ENCODE measurements around the gene IL20. TPM values are rescaled to one million over a fixed set of nuclear protein-coding genes. Genes with fewer than 3 reads are reported as not detected.

IL20 gene
- total and polyA plus RNA-seq, 8 donors: not detected

- H3K9me3 ChIP-seq: no peaks in the 10 kb centered on the region
- H3K4me1 ChIP-seq: peaks cover 4 to 43% of the 10 kb centered on the region in 2 donors
- intact Hi-C loops (cut with DNase I): loop anchor here in 1 of 2 donors (5.0 kb wide), 1 partner anchor 95 kb away; no protein-coding TSS in a partner anchor
- no peaks in the 10 kb centered on the region for H3K36me3 ChIP-seq
- H3K4me3 ChIP-seq: no peak overlapping the region
- peaks cover 7 to 35% of the 10 kb centered on the region in 2 donors for H3K27me3 ChIP-seq
- TF ChIP-seq, protein P1, sequence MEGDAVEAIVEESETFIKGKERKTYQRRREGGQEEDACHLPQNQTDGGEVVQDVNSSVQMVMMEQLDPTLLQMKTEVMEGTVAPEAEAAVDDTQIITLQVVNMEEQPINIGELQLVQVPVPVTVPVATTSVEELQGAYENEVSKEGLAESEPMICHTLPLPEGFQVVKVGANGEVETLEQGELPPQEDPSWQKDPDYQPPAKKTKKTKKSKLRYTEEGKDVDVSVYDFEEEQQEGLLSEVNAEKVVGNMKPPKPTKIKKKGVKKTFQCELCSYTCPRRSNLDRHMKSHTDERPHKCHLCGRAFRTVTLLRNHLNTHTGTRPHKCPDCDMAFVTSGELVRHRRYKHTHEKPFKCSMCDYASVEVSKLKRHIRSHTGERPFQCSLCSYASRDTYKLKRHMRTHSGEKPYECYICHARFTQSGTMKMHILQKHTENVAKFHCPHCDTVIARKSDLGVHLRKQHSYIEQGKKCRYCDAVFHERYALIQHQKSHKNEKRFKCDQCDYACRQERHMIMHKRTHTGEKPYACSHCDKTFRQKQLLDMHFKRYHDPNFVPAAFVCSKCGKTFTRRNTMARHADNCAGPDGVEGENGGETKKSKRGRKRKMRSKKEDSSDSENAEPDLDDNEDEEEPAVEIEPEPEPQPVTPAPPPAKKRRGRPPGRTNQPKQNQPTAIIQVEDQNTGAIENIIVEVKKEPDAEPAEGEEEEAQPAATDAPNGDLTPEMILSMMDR (IDR thresholded peaks at IDR 0.05): peak; percentile 81 to 94
- H3K27ac ChIP-seq: no peak overlapping the region
- DNase-seq: peak in 2 of 4 donors; percentile 64 to 81
- ATAC-seq: peak; percentile 54
Observed at GRCh38 chr1:206912445-206913095, 47.1 kb downstream of the IL20 start.

DNA sequence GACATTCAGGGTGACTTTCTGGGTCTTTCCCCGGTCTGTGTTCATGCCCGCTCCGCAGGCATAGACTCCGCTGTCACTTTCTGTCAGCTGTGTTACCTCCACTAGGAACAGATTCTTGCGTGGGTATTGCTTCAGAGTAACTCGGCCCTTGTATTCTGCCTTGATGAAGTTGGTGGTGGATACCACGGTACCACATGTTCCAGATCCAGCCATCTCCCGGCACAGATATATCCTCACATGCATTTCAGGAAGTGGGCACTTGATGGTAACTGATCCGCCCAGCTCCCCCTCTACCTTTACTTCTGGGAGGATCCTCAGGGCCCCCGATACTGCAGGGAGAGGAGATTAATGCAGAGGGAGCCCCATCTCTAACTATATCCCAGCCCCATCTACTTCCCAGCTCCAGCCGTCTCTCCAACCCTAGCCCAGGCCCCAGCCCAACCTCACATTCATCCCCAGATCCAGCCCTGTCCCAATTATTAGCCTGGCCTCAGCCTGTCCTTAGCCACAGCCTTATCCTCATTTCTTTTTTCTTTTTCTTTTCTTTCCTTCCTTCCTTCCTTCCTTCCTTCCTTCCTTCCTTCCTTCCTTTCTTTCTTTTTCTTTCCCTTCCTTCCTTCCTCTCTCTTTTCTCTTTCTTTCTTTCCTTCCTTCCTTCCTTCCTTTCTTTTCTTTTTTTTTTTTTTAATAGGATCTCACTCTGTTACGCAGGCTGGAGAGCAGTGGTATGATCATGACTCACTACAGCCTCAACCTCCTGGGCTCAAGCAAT is 48.5 kb downstream of the IL20 start:
- no peak overlapping the region for H3K4me3 ChIP-seq
- H3K36me3 ChIP-seq: no peaks in the 10 kb centered on the region
- no peak overlapping the region for H3K27ac ChIP-seq
- peaks cover 5 to 22% of the 10 kb centered on the region in 2 donors for H3K27me3 ChIP-seq
- intact Hi-C loops (cut with DNase I): loop anchor here in 1 of 2 donors (5.0 kb wide), 1 partner anchor 97 kb away; no protein-coding TSS in a partner anchor
- ATAC-seq (no peak), DNase-seq (no peak)
- peaks cover 4 to 39% of the 10 kb centered on the region in 2 donors for H3K4me1 ChIP-seq
- TF ChIP-seq, protein P1 (IDR thresholded peaks at IDR 0.05): no peak
- H3K9me3 ChIP-seq: no peaks in the 10 kb centered on the region

GRCh38 chr1:206915030-206915735 is 49.8 kb downstream of the IL20 start:
- ATAC-seq (no peak), DNase-seq (no peak)
- Histone ChIP-seq H3K4me3 (no peak overlapping the region), H3K9me3 (no peaks in the 10 kb centered on the region), H3K27ac (no peak overlapping the region), H3K27me3 (peaks cover 0 to 9% of the 10 kb centered on the region in 2 donors), H3K36me3 (no peaks in the 10 kb centered on the region), H3K4me1 (peaks cover 0 to 27% of the 10 kb centered on the region in 2 donors)
- intact Hi-C loops (cut with DNase I): loop anchor here in 1 of 2 donors (5.0 kb wide), 1 partner anchor 188 kb away; no protein-coding TSS in a partner anchor
- TF ChIP-seq, protein P1 (IDR thresholded peaks at IDR 0.05): no peak

DNA sequence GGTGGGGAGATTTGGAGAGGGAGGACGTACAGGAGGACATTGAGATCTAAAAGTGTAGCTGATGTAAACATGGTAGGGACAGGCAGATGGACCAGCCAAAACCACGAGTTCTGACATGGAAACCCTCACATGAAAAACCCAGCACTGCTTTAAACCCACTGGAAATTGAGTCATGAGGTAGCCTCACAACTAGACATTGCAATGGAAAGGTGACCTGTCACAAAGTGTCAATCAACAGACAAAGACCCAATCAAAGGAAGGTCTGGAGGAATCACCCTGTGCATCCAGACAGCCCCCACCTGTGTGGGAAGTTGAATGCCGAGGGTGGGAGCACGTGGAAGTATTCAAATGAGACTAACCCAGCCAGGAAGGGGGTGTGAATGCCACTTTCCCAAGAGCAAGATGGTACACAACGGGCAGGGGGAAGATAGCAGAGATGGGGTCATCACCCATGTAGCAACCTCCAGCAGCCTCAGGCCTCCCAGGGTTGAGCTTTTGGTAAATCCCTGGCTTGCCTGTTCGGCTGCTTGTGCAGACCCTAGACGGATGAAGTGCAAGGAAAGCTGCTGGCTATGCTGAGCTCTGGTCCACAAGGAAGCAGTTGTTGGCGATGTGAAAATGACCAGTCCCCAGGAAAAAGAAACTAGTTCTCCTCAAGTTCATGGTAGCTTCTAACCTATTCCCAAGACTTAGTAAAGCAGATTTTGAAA is 50.7 kb downstream of the IL20 start:
- DNase-seq (no peak), ATAC-seq (no peak)
- H3K4me1 ChIP-seq: peaks cover 0 to 17% of the 10 kb centered on the region in 2 donors
- no peak overlapping the region for H3K27ac ChIP-seq
- no peaks in the 10 kb centered on the region for H3K27me3 ChIP-seq
- no peak overlapping the region for H3K4me3 ChIP-seq
- no peaks in the 10 kb centered on the region for H3K36me3 ChIP-seq
- H3K9me3 ChIP-seq: no peaks in the 10 kb centered on the region
- TF ChIP-seq, protein P1 (IDR thresholded peaks at IDR 0.05): no peak
- intact Hi-C loops (cut with DNase I): loop anchor here in 1 of 2 donors (5.0 kb wide), 1 partner anchor 189 kb away; no protein-coding TSS in a partner anchor

Data from left lung (tissue), 10 donors.